HT-29 (cell line): ENCODE measurements around the gene OR7E24. TPM values are rescaled to one million over a fixed set of nuclear protein-coding genes. Genes with fewer than 3 reads are reported as not detected.
A peak's percentile ranks its signal among the peaks of the same experiment; 100 is the strongest.
"Not testable (repeated sequence)": the region's sequence is repeated elsewhere in the genome, so short reads cannot be mapped to it uniquely, and the experiment has no call there.

Experiments
- DNase-seq: peaks from one replicate; pipeline ENCODE4 v3.0.0-alpha.2; 2015; ENCODE audit warnings: low spot score
- total RNA-seq: library from RNA; depleted of rRNA; stranded (reverse); fragments of >200 nt; shearing (Covaris generic); gene quantifications from 2 replicates; pipeline ENCODE4 v1.2.3, GENCODE V29; 2014; rRNA removed

OR7E24 gene
- total RNA-seq, result not detected in 2 replicates

- DNase-seq, result no peak
Measured at GRCh38 chr19:9250630-9251029, at the start of gene OR7E24. Gene OR7E24, plus strand, starts transcription at chr19:9250930. Its CDS starts 114 bp downstream, at chr19:9251044.

- DNase-seq, result peak; percentile 64
Measured at GRCh38 chr19:9205501-9206113, 45.1 kb upstream of the OR7E24 start.

GRCh38 chr19:9219489-9219888 lies 31.2 kb upstream of the OR7E24 start, which contains the start of gene OR7D4:
Gene OR7D4, minus strand, starts transcription at chr19:9219589. Its CDS starts 4,752 bp downstream, at chr19:9214837.
- no peak for DNase-seq

GRCh38 chr19:9251236-9251635 lies 506 bp downstream of the OR7E24 start:
- no peak for DNase-seq

GRCh38 chr19:9283485-9283884 lies 32.8 kb downstream of the OR7E24 start:
- DNase-seq, result not testable (repeated sequence)

- DNase-seq, result no peak
Measured at GRCh38 chr19:9289231-9289884, 38.6 kb downstream of the OR7E24 start.

- DNase-seq, result no peak
Measured at GRCh38 chr19:9295411-9295849, 44.7 kb downstream of the OR7E24 start.

GRCh38 chr19:9296336-9296735 lies 45.6 kb downstream of the OR7E24 start:
- no peak for DNase-seq

Other genes with a start within 250 kb of the OR7E24 start
- gene MUC16, start 240.5 kb upstream of the OR7E24 start, total RNA-seq, result 0.03 TPM in 2 replicates
- not detected in 2 replicates for gene OR1M1, start 163.9 kb upstream of the OR7E24 start, total RNA-seq
- gene OR7G2, start 143.5 kb upstream of the OR7E24 start, total RNA-seq, result not detected in 2 replicates
- gene OR7G1, start 135.2 kb upstream of the OR7E24 start, total RNA-seq, result not detected in 2 replicates
- gene OR7G3, start 124.0 kb upstream of the OR7E24 start, total RNA-seq, result not detected in 2 replicates
- 13.6 and 18.2 TPM in 2 replicates for gene ZNF317, start 110.5 kb upstream of the OR7E24 start, total RNA-seq
- not detected in 2 replicates for gene OR7D2, start 72.0 kb upstream of the OR7E24 start, total RNA-seq
- gene OR7D4, start 31.3 kb upstream of the OR7E24 start, total RNA-seq, result not detected in 2 replicates
- 2.1 and 9.4 TPM in 2 replicates for gene ZNF699, start 58.9 kb downstream of the OR7E24 start, total RNA-seq
- 0.74 and 1.1 TPM in 2 replicates for gene ZNF559, start 73.2 kb downstream of the OR7E24 start, total RNA-seq
- gene ZNF177, start 112.1 kb downstream of the OR7E24 start, total RNA-seq, result 0.03 and 0.18 TPM in 2 replicates
- gene ZNF266, start 184.6 kb downstream of the OR7E24 start, total RNA-seq, result 3.4 and 5.2 TPM in 2 replicates
- gene ZNF560, start 247.7 kb downstream of the OR7E24 start, total RNA-seq, result not detected in 2 replicates